ENCODE results near the gene VSIR.

- TF ChIP-seq, protein P1, sequence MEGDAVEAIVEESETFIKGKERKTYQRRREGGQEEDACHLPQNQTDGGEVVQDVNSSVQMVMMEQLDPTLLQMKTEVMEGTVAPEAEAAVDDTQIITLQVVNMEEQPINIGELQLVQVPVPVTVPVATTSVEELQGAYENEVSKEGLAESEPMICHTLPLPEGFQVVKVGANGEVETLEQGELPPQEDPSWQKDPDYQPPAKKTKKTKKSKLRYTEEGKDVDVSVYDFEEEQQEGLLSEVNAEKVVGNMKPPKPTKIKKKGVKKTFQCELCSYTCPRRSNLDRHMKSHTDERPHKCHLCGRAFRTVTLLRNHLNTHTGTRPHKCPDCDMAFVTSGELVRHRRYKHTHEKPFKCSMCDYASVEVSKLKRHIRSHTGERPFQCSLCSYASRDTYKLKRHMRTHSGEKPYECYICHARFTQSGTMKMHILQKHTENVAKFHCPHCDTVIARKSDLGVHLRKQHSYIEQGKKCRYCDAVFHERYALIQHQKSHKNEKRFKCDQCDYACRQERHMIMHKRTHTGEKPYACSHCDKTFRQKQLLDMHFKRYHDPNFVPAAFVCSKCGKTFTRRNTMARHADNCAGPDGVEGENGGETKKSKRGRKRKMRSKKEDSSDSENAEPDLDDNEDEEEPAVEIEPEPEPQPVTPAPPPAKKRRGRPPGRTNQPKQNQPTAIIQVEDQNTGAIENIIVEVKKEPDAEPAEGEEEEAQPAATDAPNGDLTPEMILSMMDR (conservative IDR thresholded peaks at IDR 0.05; ENCODE audit: low read length): no peak
- no peak for TF ChIP-seq EZH2phosphoT487 (IDR thresholded peaks at IDR 0.05; ENCODE audit: borderline replicate concordance)
Observed at GRCh38 chr10:71780156-71780555, 6.8 kb upstream of the VSIR start.
